ENCODE measurements around the gene GNAQ. TPM values are rescaled to one million over a fixed set of nuclear protein-coding genes. Genes with fewer than 3 reads are reported as not detected.

Gene GNAQ
- total RNA-seq, 2 donors from 2014 or later, result 15.8 to 22.1 TPM

GRCh38 chr9:77910194-77910621, 121.4 kb downstream of the GNAQ start:
- H3K4me3 ChIP-seq, result no peak overlapping the region
- no peaks in the 10 kb centered on the region for H3K27me3 ChIP-seq
- 71 to 80% methylated on average over 5 of the region's 5 CpGs for WGBS, 2 donors
- TF ChIP-seq CTCF (IDR thresholded peaks at IDR 0.05), result no peak
- TF ChIP-seq POLR2A (IDR thresholded peaks at IDR 0.05), result no peak
- no peak overlapping the region for H3K27ac ChIP-seq
- H3K4me1 ChIP-seq, result no peaks in the 10 kb centered on the region
- no peaks in the 10 kb centered on the region for H3K9me3 ChIP-seq
- intact Hi-C loops (cut with DNase I), result no loop called here
- H3K36me3 ChIP-seq (replicated peaks in 1 of 2; ENCODE audit: insufficient read depth in 1 of 2, low read depth in 2 of 2), result no peaks in the 10 kb centered on the region
- DNase-seq (no peak), ATAC-seq (no peak)

- no peaks in the 10 kb centered on the region for H3K9me3 ChIP-seq
- TF ChIP-seq CTCF (IDR thresholded peaks at IDR 0.05) (no peak), POLR2A (IDR thresholded peaks at IDR 0.05) (no peak)
- no peak overlapping the region for H3K27ac ChIP-seq
- no peaks in the 10 kb centered on the region for H3K27me3 ChIP-seq
- WGBS, 2 donors, result 79 to 91% methylated on average over 5 of the region's 5 CpGs
- no peaks in the 10 kb centered on the region for H3K4me1 ChIP-seq
- intact Hi-C loops (cut with DNase I), result no loop called here
- ATAC-seq (no peak), DNase-seq (no peak)
- no peaks in the 10 kb centered on the region for H3K36me3 ChIP-seq (replicated peaks in 1 of 2; ENCODE audit: insufficient read depth in 1 of 2, low read depth in 2 of 2)
- H3K4me3 ChIP-seq, result no peak overlapping the region
Observed at GRCh38 chr9:77909306-77909705, 122.3 kb downstream of the GNAQ start.

GRCh38 chr9:77908293-77908692, 123.3 kb downstream of the GNAQ start:
- Histone ChIP-seq H3K4me3 (no peak overlapping the region), H3K27ac (no peak overlapping the region), H3K27me3 (no peaks in the 10 kb centered on the region), H3K36me3 (replicated peaks in 1 of 2; ENCODE audit: insufficient read depth in 1 of 2, low read depth in 2 of 2) (no peaks in the 10 kb centered on the region), H3K9me3 (no peaks in the 10 kb centered on the region), H3K4me1 (peaks cover 5% of the 10 kb centered on the region)
- WGBS, 2 donors, result 98 to 100% methylated on average over 2 of the region's 2 CpGs
- intact Hi-C loops (cut with DNase I), result no loop called here
- no peak for TF ChIP-seq POLR2A (IDR thresholded peaks at IDR 0.05)
- no peak for TF ChIP-seq CTCF (IDR thresholded peaks at IDR 0.05)
- ATAC-seq, result no peak
- DNase-seq, result no peak

GRCh38 chr9:77907585-77907984, 124.0 kb downstream of the GNAQ start:
- Histone ChIP-seq H3K4me1 (peaks cover 5% of the 10 kb centered on the region), H3K27ac (no peak overlapping the region), H3K27me3 (no peaks in the 10 kb centered on the region), H3K9me3 (no peaks in the 10 kb centered on the region), H3K4me3 (no peak overlapping the region), H3K36me3 (replicated peaks in 1 of 2; ENCODE audit: insufficient read depth in 1 of 2, low read depth in 2 of 2) (no peaks in the 10 kb centered on the region)
- 47 to 55% methylated on average over 4 of the region's 4 CpGs for WGBS, 2 donors
- TF ChIP-seq CTCF (IDR thresholded peaks at IDR 0.05), result no peak
- no peak for TF ChIP-seq POLR2A (IDR thresholded peaks at IDR 0.05)
- intact Hi-C loops (cut with DNase I), result no loop called here
- ATAC-seq (no peak), DNase-seq (no peak)

GRCh38 chr9:77906991-77907390, 124.6 kb downstream of the GNAQ start:
- DNase-seq, result no peak
- H3K4me1 ChIP-seq, result peaks cover 5% of the 10 kb centered on the region
- no peak for ATAC-seq
- no peak overlapping the region for H3K4me3 ChIP-seq
- no peaks in the 10 kb centered on the region for H3K36me3 ChIP-seq (replicated peaks in 1 of 2; ENCODE audit: insufficient read depth in 1 of 2, low read depth in 2 of 2)
- no peak overlapping the region for H3K27ac ChIP-seq
- H3K27me3 ChIP-seq, result no peaks in the 10 kb centered on the region
- TF ChIP-seq CTCF (IDR thresholded peaks at IDR 0.05) (no peak), POLR2A (IDR thresholded peaks at IDR 0.05) (no peak)
- intact Hi-C loops (cut with DNase I), result no loop called here
- H3K9me3 ChIP-seq, result no peaks in the 10 kb centered on the region
- 88 to 93% methylated on average over 1 of the region's 1 CpG for WGBS, 2 donors

Measured in body of pancreas (tissue), 4 donors.